Uterus (tissue), 2 donors: ENCODE data around the gene SENP5.
"Not testable (repeated sequence)": the region's sequence is repeated elsewhere in the genome, so short reads cannot be mapped to it uniquely, and the experiment has no call there.

Source experiments
- POLR2A ChIP-seq, 2 donors: fragments of 450-650 bp; IDR thresholded peaks; one replicate each; pipeline ENCODE4 v1.6.1; 2016; ENCODE audit warnings: antibody characterized with exemption in 2 of 2, mild to moderate bottlenecking in 1 of 2, moderate library complexity in 1 of 2
- TF ChIP-seq, protein P1 (sequence below), 4 experiments: fragments of 200-600 bp in 2 of 4; fragments of 450-650 bp in 2 of 4; sonication (generic) in 2 of 4; IDR thresholded peaks; one replicate each; pipeline ENCODE4 v1.5.1; 2016 to 2019; ENCODE audit warnings: antibody characterized with exemption in 4 of 4, mild to moderate bottlenecking in 2 of 4, moderate library complexity in 1 of 4

GRCh38 chr3:196944037-196944790 lies 76.5 kb downstream of the SENP5 start:
- not testable (repeated sequence) for TF ChIP-seq POLR2A (IDR thresholded peaks at IDR 0.05)
- TF ChIP-seq, protein P1, sequence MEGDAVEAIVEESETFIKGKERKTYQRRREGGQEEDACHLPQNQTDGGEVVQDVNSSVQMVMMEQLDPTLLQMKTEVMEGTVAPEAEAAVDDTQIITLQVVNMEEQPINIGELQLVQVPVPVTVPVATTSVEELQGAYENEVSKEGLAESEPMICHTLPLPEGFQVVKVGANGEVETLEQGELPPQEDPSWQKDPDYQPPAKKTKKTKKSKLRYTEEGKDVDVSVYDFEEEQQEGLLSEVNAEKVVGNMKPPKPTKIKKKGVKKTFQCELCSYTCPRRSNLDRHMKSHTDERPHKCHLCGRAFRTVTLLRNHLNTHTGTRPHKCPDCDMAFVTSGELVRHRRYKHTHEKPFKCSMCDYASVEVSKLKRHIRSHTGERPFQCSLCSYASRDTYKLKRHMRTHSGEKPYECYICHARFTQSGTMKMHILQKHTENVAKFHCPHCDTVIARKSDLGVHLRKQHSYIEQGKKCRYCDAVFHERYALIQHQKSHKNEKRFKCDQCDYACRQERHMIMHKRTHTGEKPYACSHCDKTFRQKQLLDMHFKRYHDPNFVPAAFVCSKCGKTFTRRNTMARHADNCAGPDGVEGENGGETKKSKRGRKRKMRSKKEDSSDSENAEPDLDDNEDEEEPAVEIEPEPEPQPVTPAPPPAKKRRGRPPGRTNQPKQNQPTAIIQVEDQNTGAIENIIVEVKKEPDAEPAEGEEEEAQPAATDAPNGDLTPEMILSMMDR (IDR thresholded peaks at IDR 0.05): not testable (repeated sequence)
